Measurements from ENCODE around the gene BBOX1.

DNA sequence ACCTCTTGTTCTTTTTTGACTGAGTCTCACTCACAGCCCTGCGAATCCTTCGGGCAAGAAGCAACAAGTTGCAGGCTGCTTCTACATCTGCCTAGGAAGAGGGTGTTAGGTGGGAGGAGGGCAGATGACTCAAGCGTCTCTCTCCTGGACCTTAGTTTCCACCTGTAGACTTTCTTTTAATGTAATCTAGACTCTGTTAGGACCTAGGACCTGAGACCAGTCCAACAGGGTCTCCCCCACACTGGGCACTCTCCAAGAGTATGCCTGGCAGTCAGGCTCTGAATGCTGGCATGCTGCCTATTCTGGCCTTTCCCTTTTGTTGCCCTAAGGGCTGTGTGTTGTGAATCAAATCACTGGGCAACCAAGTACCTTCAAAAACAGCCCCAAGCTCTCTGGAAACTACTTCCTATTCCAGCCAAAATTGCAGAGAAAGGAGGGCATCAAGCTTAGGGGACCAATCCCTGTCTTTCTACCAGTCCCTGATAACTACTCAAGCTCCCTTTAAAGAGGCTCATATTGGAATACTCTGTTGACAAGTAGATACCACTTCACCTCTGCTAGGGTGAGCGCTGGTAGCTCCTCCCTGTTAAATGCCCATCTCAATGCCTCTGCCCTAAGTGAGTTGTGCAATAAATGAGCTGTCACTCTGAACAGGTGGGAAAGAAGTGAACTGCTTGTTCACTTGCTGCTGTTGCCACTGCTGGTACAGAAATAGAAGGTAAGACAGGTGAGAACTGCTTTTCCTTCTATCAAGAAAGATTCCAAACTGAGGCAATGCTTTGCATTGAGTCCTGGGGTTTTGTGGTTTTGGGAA is at the start of gene BBOX1:
- TF ChIP-seq POLR2A (IDR thresholded peaks at IDR 0.05; ENCODE audit: low read depth, low read length) = no peak
- TF ChIP-seq SPI1 (IDR thresholded peaks at IDR 0.05; ENCODE audit: low read depth, low read length) = no peak
- no peak for TF ChIP-seq POLR2AphosphoS5 (IDR thresholded peaks at IDR 0.05; ENCODE audit: low read depth, low read length)
- no peak for TF ChIP-seq TAF1 (IDR thresholded peaks at IDR 0.05; ENCODE audit: low read depth, low read length)
- no peak for TF ChIP-seq PAX5 (IDR thresholded peaks at IDR 0.05; ENCODE audit: insufficient read depth, low read length, severe bottlenecking)
- TF ChIP-seq POU2F2 (IDR thresholded peaks at IDR 0.05; ENCODE audit: low read depth, low read length) = no peak
